ENCODE measurements around the gene PUM2. TPM values are rescaled to one million over a fixed set of nuclear protein-coding genes. Genes with fewer than 3 reads are reported as not detected.
A peak's percentile ranks its signal among the peaks of the same experiment; 100 is the strongest.
"Not testable (repeated sequence)": the region's sequence is repeated elsewhere in the genome, so short reads cannot be mapped to it uniquely, and the experiment has no call there.

The PUM2 gene, protein sequence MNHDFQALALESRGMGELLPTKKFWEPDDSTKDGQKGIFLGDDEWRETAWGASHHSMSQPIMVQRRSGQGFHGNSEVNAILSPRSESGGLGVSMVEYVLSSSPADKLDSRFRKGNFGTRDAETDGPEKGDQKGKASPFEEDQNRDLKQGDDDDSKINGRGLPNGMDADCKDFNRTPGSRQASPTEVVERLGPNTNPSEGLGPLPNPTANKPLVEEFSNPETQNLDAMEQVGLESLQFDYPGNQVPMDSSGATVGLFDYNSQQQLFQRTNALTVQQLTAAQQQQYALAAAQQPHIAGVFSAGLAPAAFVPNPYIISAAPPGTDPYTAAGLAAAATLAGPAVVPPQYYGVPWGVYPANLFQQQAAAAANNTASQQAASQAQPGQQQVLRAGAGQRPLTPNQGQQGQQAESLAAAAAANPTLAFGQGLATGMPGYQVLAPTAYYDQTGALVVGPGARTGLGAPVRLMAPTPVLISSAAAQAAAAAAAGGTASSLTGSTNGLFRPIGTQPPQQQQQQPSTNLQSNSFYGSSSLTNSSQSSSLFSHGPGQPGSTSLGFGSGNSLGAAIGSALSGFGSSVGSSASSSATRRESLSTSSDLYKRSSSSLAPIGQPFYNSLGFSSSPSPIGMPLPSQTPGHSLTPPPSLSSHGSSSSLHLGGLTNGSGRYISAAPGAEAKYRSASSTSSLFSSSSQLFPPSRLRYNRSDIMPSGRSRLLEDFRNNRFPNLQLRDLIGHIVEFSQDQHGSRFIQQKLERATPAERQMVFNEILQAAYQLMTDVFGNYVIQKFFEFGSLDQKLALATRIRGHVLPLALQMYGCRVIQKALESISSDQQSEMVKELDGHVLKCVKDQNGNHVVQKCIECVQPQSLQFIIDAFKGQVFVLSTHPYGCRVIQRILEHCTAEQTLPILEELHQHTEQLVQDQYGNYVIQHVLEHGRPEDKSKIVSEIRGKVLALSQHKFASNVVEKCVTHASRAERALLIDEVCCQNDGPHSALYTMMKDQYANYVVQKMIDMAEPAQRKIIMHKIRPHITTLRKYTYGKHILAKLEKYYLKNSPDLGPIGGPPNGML
- total RNA-seq, result 90.6 TPM

DNA sequence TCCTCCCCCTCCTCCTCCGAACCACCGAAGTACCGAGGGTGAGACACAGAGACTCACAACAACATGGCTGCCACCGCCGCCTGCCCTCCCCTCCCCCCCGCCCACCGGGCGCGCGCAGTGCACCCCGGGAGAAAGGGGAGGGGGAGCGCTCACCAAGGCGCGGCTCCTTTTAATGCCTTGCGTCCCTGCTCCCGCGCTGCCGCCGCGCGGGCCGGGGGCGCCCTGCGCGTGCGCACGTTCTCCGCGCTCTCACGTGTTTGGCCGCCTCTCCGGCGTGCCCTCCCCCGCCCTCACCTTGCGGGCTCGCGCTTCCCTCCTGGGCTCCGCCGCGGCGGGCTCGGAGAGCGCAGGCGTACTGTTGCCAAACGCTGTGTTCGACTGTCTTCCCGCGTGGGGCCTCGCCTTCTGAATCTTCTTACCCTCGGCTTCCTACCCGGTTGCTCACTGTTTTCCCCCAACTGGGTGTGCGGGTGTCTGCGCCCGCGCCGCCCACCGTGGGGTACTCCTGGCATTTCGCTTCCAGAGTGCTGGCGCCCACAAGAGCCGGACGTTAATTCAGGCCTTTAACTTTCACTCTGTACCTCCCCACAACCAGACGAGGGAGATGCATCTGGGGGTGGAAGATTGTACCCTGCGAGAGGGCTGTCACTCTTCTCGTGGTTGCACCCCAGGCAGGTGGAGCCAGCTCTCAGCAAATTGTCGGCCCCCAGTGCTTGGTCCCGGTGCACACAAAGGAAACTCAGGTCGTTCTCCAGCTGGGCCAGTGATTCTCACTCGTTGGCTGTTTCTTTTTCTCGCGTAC lies at the start of gene PUM2:
PUM2 (minus strand) TSS at position 92 of the 802 bp plus-strand sequence. CDS start 23,484 bp downstream, outside the sequence.
- DNase-seq, result peak; percentile 96

DNA sequence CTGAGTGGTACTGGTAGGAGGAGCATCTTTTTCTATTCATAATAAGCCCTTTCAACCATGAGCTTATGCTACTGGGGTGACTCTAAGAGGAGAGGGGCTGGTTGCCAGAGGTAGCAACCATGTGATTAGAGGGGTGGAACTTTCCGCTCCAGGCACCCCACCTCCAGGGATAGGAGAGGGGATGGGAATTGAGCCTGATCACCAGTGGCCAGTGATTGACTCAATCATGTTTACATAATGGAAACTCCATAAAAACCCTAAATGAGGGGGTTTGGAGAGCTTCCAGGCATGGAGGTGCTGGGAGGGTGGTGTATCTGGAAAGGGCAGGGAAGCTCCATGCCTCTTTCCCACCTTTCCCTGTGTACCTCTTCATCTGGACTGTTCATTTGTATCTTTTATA lies 49.7 kb upstream of the PUM2 start:
- DNase-seq, result no peak

DNA sequence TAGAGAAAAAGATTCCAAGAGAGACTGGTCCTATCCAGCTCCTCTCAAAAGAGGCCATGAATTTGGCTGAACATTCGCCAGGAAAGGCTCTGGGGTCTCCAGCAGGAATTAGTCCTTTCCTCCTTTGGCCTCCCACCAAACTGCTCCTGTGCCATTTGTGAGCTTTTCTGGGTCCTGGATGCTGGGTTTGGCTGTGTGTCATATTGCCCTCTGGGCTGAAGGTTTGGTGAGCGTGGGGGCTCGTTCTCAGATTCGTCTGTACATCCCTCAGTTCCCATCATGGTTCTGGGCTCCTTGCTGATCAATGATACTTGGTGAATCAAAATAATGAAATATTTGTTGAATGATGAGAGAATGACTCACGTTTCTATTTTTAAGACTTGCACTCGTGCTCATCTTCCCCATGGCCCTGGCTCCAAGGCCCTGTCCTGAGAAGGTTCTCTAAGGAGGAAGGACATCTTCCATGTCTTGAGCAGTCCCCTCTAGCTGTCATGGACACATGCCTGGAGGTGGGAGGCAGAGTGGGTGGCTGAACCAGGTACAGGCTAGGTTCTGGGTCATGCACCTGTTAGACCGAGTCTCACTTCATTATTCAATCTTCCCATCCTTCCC lies 48.4 kb upstream of the PUM2 start:
- no peak for DNase-seq

DNA sequence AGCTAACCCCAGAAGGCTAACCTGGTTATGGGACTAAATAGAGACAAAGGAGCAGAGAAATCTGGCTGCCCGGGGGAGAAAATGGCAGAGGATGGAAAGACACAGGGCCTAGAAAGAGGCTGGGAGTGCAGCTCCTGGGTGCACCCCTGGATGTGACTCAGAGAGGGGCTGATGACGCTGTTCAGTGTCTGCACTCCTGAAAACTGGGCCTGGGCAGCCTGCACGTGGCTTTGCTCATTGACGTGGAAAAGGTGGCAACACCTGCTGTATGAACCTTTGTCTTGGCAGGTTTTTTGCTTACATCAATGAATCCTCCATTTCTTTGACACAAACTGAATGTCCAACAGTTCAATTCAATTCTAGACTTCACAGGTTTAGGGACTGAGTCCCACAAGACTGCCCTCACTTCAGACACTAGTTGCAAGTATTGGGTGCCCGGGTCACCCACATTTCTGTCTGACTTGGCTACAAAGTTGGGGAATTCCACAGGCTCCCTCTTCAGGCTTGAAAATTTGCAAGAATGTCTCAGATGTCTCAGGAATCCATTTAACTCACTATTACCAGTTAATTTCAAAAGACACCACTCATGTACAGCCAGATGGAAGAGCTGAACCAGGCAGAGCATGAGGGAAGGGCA lies 47.3 kb upstream of the PUM2 start:
- no peak for DNase-seq

DNA sequence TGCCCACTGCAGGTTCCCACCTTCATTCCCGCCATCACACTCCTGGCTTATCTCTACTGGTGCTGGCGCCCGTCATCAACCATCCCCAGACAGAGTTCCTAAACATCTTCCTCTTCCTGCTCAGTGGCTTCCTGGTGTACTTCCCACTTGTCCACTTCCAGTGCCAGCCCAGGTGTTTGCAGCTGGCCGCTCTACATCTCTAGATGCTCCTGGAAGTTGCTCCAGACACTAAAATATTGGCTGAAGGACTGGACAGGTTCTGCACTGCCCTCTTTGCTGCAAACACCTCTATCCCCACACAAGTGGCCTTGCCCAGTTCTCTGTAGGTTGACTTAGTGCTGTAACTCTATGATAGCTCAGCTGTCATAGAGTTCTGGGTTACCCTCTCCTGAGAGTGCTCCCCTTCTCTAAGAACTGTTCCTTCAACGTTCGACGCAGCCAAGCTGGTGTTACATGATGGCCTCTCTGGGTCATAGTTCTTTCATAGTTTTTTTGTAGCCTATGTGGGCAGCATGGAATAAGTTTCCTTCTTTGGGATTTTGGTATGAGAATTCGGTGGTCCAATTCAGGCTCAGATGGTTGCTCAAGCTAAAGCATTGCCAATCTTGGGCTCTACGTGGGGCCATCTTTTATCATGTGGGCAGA lies 45.8 kb upstream of the PUM2 start:
- no peak for DNase-seq

DNA sequence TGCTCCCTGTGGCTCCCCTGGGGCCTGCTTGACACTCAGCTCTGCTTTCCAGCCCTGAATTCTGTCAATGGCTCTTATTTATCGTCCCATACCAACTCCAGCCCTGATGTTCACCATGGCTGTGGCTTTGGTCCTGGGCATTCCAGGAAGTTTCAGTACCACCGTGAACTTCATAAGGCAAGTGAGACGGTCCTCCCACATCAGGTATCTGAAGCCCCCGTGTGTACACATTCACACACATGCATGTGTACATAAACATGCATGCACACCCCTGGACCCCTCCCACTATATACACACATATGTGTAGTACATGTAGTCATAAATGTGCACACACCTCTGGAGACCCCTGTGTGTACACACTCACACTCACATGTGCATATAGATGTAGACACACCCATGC lies 43.3 kb upstream of the PUM2 start:
- DNase-seq, result no peak

DNA sequence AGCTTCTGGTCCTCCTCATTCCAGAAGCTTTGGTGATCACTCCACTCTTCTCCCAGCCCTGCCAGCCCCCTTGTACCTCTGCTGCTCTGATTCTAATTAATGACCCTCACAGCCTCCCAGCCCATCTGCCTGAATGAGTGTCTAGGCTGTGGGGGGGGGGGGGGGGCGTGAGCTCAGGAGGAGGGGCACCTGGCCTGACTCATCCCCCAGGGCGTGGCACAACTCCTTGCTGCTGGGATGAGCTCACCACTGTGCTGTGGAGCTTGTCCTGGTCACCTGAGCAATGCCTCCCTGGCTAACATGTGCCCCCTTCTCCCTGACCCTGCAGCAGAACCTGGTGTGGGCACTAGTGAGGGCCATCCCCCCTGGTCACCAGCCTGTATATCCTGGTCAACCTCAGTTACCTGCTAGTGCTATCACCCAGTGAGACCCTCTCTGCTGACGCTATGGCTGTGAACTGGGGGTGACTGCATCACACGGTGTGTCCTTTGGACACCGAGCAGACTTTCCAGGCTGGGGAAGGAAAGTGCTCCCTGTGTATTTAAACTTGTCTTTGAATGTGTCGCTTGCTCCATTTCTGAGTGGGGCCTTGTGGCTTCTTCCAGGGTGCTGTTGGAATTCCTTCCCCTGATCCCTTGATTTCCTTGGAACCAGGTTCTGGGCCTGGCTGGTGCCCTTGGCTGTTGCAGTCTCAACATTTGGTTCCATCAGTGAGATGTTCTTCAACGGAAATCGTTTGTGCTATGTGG lies 41.5 kb upstream of the PUM2 start:
- no peak for DNase-seq

DNA sequence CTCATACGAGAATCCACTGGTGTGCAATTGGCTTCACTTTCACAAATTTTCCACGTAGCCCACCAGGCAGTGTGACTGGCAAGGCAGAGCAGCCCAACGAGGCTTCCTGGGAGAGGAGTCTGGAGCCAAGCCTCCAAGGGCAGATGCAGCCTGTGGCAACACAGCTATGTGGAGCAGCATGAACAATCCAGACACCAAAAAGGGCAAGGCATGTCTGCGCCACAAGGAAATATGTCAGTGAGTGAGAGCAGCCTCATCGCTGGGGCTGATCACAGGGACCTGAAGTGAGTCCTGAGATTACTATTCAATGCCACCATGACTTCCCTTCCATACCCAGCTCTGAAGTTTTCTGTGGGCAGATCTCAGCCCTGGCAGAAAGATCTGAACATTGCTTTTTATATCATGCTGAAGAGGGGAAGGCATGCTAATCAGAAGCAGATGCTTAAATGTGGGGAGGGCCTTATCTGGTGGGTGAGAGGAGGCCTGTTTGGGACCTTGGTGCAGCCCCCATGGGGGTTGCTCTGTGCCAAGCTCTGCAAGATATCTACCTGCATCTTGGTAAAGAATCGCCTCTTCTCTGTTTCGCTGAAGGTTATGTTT lies 40.0 kb upstream of the PUM2 start:
- no peak for DNase-seq

DNA sequence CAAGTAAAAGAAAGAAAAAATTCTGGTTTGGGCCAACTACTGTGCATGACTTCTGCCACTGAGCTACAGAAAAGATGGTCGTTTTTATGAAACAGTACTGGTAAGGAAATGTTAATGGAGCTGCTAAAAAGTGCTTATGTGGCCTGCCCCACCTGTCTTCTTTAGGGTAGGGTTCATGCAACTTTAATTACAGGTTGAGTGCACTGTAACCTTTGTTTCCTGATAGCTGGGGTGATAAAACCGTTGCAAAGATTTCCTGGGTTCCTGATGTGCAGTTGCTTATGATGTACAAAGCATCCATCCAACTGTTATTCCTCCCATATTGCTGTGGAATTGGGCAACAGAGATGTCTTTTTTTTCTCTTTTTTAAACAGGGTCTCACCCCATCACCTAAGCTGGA lies 34.3 kb upstream of the PUM2 start:
- no peak for DNase-seq

DNA sequence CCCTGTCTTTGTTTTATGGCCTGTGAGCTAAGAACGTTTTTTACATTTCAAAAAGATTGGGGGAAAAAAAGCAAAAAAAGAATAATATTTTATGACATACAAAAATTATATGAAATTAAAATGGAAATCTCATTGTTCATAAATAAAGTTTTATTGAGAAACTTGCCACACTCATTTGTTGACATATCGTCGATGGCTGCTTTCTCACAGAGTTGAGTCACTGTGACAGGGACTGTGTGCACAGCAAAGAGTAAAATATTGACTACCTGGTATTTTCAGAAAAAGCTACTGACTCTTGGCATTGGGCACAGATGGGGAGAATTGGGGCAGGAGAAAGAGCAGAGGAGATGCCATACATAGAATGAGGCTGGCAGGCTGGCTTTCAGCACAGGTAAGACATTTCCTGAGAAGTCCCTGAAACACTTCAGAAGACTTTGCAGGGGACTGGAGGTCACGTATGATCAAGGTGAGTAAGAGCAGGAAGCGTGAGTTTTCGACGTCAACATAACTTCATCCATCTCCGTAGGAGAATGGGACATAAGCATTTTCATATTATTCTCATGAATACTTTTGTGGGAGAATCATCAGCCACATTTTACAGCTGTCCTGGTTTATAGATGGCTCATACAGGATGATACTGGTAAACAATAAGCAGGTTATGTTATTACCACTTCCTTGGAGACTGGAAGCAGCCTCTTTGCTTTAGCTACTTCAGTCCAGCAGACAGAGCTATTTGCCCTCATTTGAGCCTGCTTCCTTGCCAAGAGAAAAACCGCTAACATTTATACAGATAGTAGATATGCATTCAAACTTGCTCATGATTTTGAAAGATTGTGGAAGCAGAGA lies 32.5 kb upstream of the PUM2 start:
- no peak for DNase-seq

DNA sequence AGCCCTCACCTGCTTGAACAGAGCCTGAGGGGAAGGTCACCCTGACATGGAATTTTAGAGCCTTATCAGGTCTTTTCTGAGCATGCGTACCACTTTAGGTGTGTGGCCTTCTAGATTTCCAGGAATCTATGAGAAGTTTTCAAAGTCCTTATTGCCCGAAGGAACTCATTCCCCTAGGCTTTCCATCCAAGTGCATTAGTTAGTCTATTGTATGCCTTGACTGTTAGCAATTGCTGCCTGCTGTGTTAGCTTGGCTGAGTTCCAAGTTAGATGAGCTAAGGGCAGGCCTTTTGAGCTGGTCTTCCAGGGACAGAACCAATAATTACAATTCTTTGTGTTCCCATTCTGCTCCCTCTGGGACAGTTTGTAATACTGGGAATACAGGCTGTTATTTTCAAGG lies 30.8 kb upstream of the PUM2 start:
- DNase-seq, result peak; percentile 56

DNA sequence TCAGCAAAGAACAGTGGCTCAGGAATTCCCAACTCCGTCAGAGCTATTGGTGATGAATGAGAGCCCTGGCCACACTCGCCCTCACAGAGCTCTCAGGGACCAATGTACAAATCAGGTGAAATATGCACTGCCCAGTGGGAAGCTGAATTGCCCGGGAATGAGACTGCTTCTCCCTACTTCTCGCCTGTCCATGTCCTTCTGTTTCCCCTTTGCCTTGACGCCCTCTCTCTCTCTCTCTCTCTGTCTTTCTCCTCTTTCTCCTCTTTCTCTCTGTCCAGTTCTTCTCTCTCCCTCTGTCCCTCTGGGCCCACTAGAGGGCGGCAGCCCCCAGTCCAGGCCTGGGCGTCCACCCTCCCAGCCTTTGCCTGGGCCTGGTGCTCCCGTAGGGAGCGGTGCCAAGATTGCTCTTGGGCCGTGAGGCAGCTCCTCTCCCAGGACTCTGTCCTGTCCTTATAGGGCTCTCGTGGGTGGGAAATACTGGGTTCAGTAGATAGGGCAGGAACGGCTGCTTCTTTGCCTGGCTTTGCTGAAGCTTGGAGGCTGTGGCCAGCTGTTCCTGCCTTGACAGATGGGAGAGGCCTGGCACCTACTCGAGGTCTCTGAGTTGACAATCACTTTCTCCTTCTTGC lies 28.4 kb upstream of the PUM2 start:
- peak; percentile 18 for DNase-seq

DNA sequence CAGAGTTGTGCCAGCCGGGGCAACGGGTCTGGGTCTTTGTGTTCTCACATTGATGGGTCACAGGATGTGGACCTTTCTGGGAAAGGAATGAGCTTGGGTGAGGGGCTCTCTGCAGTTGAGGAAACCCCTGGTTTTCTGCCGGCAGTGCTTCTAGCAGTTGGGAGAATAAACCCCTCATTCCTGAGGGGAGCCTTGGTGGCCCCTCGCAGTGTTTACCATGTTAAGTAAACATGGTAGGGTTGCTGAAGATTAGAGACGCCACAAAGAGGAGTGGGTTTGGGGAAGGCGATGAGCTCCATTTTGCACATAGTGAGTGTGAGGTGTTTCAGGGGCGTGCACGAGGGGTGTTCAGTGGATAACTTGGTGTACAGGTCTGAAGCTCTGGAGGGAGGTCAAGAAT lies 27.7 kb upstream of the PUM2 start:
- DNase-seq, result no peak

DNA sequence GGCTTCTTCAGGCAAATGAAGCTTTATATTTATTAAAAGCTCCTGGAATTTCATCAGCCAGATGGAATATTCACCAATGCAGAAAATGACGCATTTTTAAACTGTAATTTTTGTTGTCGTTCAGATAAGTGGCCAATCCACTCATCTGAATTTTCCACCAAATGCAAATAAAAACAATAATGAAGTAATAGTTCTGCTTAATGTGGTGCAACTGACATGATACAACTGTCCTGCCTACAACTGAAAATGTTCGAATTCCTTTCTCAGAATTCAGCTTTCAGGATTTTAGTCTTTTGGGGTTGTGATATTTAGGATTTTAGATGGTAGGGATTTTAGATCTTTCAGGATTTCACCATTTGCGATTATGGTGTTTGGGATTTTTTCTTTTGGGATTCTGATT lies 27.1 kb upstream of the PUM2 start:
- no peak for DNase-seq

DNA sequence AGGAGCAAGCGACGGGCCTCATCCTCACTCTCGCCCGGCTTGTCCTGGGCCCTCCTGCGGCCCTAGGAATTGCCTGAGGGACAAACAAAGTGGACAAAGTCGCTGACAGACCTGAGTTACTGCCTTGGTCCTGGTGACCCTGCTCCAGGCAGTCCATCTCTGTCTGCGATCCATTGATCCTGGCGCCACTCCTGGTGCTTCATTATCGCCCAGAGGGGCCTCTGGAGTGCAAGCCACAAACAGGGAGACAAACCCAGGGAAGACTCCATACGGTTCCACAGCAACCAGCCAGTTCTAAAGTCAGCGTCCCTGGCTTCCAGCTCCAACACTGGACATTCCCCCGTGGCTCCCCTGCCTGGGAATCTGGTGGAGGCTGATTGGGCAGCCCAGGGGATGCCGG lies 24.3 kb upstream of the PUM2 start:
- DNase-seq, result not testable (repeated sequence)

DNA sequence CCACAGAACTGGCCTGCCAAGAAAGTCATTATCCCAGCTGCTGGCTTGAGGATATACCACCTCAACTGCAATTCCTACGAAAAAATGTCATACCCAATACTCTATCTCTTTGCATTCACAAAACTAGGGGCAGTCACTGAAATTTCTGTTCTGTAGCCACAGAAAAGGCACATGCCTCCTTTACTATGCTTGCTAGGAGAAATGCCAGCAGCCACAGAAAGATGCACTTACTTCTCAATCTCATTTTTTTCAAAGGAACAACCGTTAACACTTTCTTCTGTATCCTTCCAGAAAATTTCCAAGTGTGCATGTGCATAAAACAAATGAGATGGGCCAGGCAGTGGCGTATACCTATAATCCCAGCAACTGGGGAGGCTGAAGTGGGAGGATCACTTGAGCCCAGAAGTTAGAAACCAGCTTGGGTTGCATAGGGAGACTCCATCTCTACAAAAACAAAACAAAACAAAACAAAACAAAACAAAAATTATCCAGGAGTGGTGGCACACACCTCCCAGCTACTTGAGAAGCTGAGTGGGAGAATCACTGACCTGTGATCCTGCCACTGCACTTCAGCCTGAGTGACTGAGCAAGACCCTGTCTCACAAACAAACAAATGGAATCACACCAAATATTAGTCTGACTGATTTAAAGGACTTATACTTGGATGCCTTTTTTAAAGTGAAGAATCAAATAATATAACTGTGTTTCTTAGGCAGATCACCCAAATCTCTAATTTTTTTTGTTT lies 22.4 kb upstream of the PUM2 start:
- DNase-seq, result no peak

DNA sequence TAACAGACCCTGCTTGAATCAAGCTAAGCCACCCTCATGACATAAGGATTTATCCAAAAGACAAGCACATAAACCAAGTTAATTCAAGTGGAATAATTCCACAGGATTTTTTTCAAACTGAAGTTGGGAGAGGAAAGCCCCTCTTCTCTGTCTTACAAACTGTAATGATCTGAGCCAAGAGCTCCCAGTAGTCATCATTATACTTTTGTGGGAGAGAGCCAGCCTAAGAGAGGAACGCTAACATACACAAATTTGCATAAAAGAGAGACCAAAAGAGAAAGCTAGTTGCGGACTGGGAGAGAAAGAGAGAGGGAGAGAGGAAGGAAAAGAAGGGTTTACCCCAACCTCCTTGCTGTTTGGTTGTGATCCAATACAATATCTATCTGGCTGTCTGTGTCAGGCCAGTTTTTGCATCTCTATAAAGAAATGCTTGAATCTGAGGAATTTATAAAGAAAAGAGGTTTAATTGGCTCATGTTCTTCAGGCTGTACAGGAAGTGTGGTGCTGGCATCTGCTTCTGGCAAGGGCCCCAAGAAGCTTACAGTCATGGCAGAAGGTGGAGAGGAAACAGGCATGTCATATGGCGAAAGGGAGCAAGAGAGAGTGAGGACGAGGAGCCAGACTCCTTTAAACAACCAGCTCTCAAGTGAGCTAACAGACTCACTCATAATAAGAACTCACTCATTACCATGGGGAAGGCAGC lies 20.8 kb upstream of the PUM2 start:
- no peak for DNase-seq
